HT-29 (cell line): Measurements from ENCODE around the gene AK1. TPM values are rescaled to one million over a fixed set of nuclear protein-coding genes. Genes with fewer than 3 reads are reported as not detected.

Source experiments
- DNase-seq: peaks from one replicate; pipeline ENCODE4 v3.0.0-alpha.2; 2015; ENCODE audit warnings: low spot score
- small RNA-seq: library from RNA; depleted of rRNA; stranded (forward); fragments of <200 nt; gene quantifications from one replicate; pipeline ENCODE3, GENCODE V24; 2014
- total RNA-seq: library from RNA; depleted of rRNA; stranded (reverse); fragments of >200 nt; shearing (Covaris generic); gene quantifications from 2 replicates; pipeline ENCODE4 v1.2.3, GENCODE V29; 2014; rRNA removed

Gene AK1
- total RNA-seq, 1 experiment from 2014 or later: 101 TPM

- DNase-seq: no peak
These were observed 58.9 kb downstream of the AK1 start for GRCh38 chr9:127818574-127818973.

GRCh38 chr9:127817881-127818434 is 59.5 kb downstream of the AK1 start:
- DNase-seq: no peak

- DNase-seq: no peak
These were observed 60.7 kb downstream of the AK1 start for GRCh38 chr9:127816728-127817127.

Small RNA genes within 50 kb of the gene (small RNA-seq; reads per million reads assigned to genes)
- not detected for gene MIR4672
- not detected for gene RF00019
- gene RNA5SP296: not detected

Other genes starting within 250 kb of the AK1 start
- gene CFAP157, start 170.7 kb downstream of the AK1 start, total RNA-seq: 0.26 and 0.28 TPM in 2 replicates
- 45.5 and 49.6 TPM in 2 replicates for gene PTRH1, start 162.0 kb downstream of the AK1 start, total RNA-seq
- not detected in 2 replicates for gene TTC16, start 161.6 kb downstream of the AK1 start, total RNA-seq
- 14.3 and 18.9 TPM in 2 replicates for gene TOR2A, start 142.4 kb downstream of the AK1 start, total RNA-seq
- not detected in 2 replicates for gene SH2D3C, start 99.0 kb downstream of the AK1 start, total RNA-seq
- 42.6 and 45.4 TPM in 2 replicates for gene CDK9, start 91.6 kb downstream of the AK1 start, total RNA-seq
- gene FPGS, start 74.8 kb downstream of the AK1 start, total RNA-seq: 180 and 200 TPM in 2 replicates
- 6.1 and 6.4 TPM in 2 replicates for gene ENG, start 23.0 kb downstream of the AK1 start, total RNA-seq
- 14.5 and 16.6 TPM in 2 replicates for gene ST6GALNAC6, start 21.9 kb upstream of the AK1 start, total RNA-seq
- 60.1 and 84.2 TPM in 2 replicates for gene ST6GALNAC4, start 39.4 kb upstream of the AK1 start, total RNA-seq
- 1.2 and 3.8 TPM in 2 replicates for gene PIP5KL1, start 53.1 kb upstream of the AK1 start, total RNA-seq
- 44.3 and 47.0 TPM in 2 replicates for gene DPM2, start 60.2 kb upstream of the AK1 start, total RNA-seq
- gene EEIG1, start 103.3 kb upstream of the AK1 start, total RNA-seq: 36.0 and 45.3 TPM in 2 replicates
- 17.3 and 17.9 TPM in 2 replicates for gene NAIF1, start 189.6 kb upstream of the AK1 start, total RNA-seq
- gene SLC25A25, start 190.6 kb upstream of the AK1 start, total RNA-seq: 88.1 and 94.8 TPM in 2 replicates